NCI-H187 (cell line): Measurements from ENCODE around the gene UBR2.
"Not testable (repeated sequence)": the region's sequence is repeated elsewhere in the genome, so short reads cannot be mapped to it uniquely, and the experiment has no call there.

Experiments
- DNase-seq, 2 experiments: peaks; one replicate each; lab custom pipeline; 2025; lab: John Stamatoyannopoulos, UW

The UBR2 gene

GRCh38 chr6:42726485-42727086, 162.8 kb downstream of the UBR2 start:
- DNase-seq, result peak; percentile 11 to 70

DNA sequence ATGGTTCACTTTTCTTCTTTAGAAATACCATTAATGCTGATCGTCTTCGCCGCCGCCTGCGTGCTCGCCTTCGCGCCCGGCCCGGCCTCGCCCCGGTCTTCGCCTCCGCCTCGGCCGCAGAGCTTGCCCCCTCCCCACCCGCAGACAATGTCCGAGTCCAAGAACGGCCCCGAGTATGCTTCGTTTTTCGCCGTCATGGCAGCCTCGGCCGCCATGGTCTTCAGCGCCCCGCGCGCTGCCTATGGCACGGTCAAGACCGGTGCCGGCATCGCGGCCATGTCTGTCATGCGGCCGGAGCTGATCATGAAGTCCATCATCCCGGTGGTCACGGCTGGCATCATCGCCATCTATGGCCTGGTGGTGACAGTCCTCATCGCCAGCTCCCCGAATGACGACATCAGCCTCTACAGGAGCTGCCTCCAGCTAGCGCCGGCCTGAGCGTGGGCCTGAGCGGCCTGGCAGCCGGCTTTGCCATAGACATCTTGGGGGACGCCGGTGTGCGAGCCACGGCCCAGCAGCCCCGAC, 163.3 kb downstream of the UBR2 start:
- DNase-seq, result no peak

DNA sequence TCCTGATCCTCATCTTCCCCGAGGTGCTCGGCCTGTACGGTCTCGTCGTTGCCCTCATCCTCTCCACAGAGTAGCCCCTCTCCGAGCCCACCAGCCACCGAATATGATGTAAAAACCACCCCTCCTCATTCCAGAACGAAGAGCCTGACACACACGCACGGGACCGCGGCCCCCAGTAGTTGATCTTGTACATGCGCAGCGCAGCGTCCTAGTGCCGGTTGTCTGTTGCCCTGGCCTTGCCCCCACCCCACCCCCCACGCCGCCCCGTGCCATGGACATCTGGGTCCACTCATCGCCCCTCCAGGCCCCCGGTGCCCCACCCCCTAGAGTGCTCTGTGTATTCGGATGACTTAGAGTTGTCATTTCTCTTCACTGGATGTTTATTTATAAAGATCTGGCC, 163.8 kb downstream of the UBR2 start:
- no peak for DNase-seq

- DNase-seq, result no peak
Measured at GRCh38 chr6:42729731-42730130, 165.9 kb downstream of the UBR2 start.

- not testable (repeated sequence) for DNase-seq
Measured at GRCh38 chr6:42733867-42734481, 170.1 kb downstream of the UBR2 start.

- DNase-seq, result no peak
Measured at GRCh38 chr6:42735976-42736375, 172.1 kb downstream of the UBR2 start.

DNA sequence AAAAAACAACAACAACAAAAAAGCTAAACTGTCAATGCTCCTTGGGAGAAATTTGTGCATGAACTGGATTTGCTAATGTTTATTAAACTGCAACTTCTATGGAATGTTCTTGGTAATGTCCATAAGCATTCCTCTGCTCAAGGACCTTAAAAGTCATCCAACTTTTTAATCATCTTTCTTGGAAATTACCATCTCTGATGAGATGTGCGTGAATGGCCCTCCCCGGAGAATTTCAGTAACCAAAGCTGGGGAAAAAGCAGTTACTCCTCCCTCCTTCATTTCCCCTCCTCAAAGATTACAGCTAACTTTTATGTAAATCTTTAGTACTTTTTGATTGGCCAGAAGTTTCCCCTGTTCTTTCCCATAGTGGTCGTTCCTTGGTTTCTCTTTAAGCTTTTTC, 176.9 kb downstream of the UBR2 start:
- no peak for DNase-seq

DNA sequence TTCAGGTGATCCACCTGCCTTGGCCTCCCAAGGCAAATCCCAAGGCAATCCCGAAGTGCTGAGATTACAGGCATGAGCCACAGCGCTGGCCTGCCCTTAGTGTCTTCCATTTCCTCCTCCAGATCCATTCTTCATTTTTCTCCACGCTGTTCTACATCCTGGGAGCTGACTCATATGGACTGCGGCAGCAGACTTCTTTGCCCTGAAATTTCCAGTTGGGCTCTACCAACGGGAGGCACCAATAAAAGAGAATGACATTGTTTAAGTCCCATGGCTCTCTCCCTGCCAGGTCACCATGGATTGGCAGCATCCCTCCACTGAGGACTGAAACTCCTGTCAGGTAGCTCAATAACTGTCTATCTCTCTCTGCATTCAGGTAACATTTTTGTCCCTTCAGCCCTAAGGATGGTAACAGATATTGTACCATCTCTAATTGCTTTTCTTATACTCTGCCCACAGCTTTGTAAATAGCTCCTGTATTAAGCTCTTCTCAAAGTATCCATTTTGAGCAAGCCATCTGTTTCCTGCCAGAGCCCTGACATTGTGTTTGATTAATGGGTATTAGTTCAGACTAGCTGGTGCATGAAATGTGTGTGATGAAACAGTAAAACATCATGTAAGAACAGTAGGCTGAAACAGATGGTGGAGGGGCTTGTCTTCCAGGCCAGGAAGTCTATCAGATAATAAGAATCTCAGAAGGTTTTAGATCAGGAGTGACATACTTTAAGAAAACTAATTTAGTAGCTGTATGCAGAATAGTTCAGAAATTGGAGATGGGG, 178.5 kb downstream of the UBR2 start:
- no peak for DNase-seq
